Measurements from ENCODE around the gene ANKH. TPM values are rescaled to one million over a fixed set of nuclear protein-coding genes. Genes with fewer than 3 reads are reported as not detected.

The ANKH gene
- total and polyA plus RNA-seq, 10 of the 15 experiments (the other 5 are each of a cell fraction or from before 2014, with no cell fraction given): 2.1 to 43.9 (median 14.4) TPM

DNA sequence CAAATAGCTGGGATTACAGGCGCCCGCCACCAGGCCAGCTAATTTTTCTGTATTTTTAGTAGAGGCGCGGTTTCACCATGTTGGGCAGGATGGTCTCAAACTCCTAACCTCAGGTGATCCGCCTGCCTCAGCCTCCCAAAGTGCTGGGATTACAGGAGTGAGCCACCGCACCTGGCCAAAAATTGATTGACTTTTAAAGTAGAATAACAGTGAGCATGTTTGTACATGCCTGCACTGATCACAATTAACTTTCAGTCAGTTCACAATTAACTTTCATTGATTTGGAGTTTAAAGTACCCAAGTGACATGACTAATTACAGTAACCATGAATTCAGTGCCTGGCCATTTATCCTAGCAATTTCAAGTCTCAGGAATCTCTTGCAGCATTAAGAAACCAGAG is 61.3 kb downstream of the ANKH start:
- Histone ChIP-seq H2AFZ (ENCODE audit: control insufficient read depth, low read depth, low read length) (no peak overlapping the region), H3K9ac (ENCODE audit: control insufficient read depth, insufficient read depth, low read length) (peak overlapping the region; percentile 49), H3K4me2 (ENCODE audit: control insufficient read depth, insufficient read depth) (peak overlapping the region; percentile 72), H3K4me3 (peak overlapping the region; percentile 50; the same call in 1 of the 2 replicates), H3K79me2 (ENCODE audit: control insufficient read depth, insufficient read depth, low read length) (no peaks in the 10 kb centered on the region), H4K20me1 (ENCODE audit: control insufficient read depth, insufficient read depth) (no peaks in the 10 kb centered on the region), H3K9me3 (replicated peaks; ENCODE audit: control insufficient read depth, insufficient read depth, low read length) (no peaks in the 10 kb centered on the region), H3K27me3 (replicated peaks in 1 of 2; ENCODE audit: control insufficient read depth in 2 of 2, insufficient read depth in 2 of 2, low read length in 1 of 2) (no peaks in the 10 kb centered on the region), H3K4me1 (ENCODE audit: control insufficient read depth, insufficient read depth, low read length) (peaks cover 19% of the 10 kb centered on the region), H3K27ac (ENCODE audit: control insufficient read depth, insufficient read depth) (peak overlapping the region; percentile 79), H3K36me3 (ENCODE audit: control insufficient read depth in 2 of 2, insufficient read depth in 2 of 2, low read length in 1 of 2) (no peaks in the 10 kb centered on the region)
- ChIA-PET RAD21 (ENCODE audit: unreplicated experiment) (interaction anchor here (0.6 to 1.7 kb wide), 5 partner anchors 7 to 63 kb away, joined by 3 to 7 read pairs (median 3); no protein-coding TSS in a partner anchor), SMC1A (ENCODE audit: uncharacterized antibody, unreplicated experiment) (interaction anchor here (1.0 to 3.5 kb wide), 7 partner anchors 10 to 83 kb away, joined by 3 to 18 read pairs (median 4); no protein-coding TSS in a partner anchor), POLR2A (interaction anchor here (0.7 to 1.4 kb wide), 4 partner anchors 8 to 16 kb away, joined by 3 read pairs; no protein-coding TSS in a partner anchor), CTCF (interaction anchor here (0.8 to 1.5 kb wide), 5 partner anchors 8 to 83 kb away, joined by 3 to 4 read pairs (median 4); no protein-coding TSS in a partner anchor)
- in situ Hi-C loops (cut with MboI): no loop called here
- ATAC-seq (peak; percentile 3), FAIRE-seq (no peak), DNase-seq (ENCODE audit: low read depth, low spot score) (no peak)
- WGBS (ENCODE audit: insufficient coverage, insufficient replicate concordance, low lambda C conversion rate, missing lambda C conversion rate): under 1% methylated on average over 6 of the region's 6 CpGs
- TSS peak; percentile 88 for BruUV-seq (replicated peaks)
- intact Hi-C loops (cut with micrococcal nuclease; ENCODE audit: unreplicated experiment): loop anchor here (5.0 kb wide), 1 partner anchor 133 kb away; no protein-coding TSS in a partner anchor
- TF ChIP-seq NR2C1 (IDR thresholded peaks at IDR 0.05) (no peak), ATF7 (IDR thresholded peaks at IDR 0.05; ENCODE audit: low read depth) (no peak), NR2C2 (IDR thresholded peaks at IDR 0.05; ENCODE audit: borderline replicate concordance, control insufficient read depth, insufficient read length, low read depth) (no peak), ZNF207 (IDR thresholded peaks at IDR 0.05; ENCODE audit: borderline replicate concordance) (no peak)
- TF ChIP-seq, protein P1, sequence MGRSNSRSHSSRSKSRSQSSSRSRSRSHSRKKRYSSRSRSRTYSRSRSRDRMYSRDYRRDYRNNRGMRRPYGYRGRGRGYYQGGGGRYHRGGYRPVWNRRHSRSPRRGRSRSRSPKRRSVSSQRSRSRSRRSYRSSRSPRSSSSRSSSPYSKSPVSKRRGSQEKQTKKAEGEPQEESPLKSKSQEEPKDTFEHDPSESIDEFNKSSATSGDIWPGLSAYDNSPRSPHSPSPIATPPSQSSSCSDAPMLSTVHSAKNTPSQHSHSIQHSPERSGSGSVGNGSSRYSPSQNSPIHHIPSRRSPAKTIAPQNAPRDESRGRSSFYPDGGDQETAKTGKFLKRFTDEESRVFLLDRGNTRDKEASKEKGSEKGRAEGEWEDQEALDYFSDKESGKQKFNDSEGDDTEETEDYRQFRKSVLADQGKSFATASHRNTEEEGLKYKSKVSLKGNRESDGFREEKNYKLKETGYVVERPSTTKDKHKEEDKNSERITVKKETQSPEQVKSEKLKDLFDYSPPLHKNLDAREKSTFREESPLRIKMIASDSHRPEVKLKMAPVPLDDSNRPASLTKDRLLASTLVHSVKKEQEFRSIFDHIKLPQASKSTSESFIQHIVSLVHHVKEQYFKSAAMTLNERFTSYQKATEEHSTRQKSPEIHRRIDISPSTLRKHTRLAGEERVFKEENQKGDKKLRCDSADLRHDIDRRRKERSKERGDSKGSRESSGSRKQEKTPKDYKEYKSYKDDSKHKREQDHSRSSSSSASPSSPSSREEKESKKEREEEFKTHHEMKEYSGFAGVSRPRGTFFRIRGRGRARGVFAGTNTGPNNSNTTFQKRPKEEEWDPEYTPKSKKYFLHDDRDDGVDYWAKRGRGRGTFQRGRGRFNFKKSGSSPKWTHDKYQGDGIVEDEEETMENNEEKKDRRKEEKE (IDR thresholded peaks at IDR 0.05): no peak
- TF ChIP-seq, protein P2, sequence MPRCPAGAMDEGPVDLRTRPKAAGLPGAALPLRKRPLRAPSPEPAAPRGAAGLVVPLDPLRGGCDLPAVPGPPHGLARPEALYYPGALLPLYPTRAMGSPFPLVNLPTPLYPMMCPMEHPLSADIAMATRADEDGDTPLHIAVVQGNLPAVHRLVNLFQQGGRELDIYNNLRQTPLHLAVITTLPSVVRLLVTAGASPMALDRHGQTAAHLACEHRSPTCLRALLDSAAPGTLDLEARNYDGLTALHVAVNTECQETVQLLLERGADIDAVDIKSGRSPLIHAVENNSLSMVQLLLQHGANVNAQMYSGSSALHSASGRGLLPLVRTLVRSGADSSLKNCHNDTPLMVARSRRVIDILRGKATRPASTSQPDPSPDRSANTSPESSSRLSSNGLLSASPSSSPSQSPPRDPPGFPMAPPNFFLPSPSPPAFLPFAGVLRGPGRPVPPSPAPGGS (IDR thresholded peaks at IDR 0.05; ENCODE audit: borderline replicate concordance, insufficient read depth, low read depth, low read length, poor library complexity, severe bottlenecking): no peak
- TF ChIP-seq, protein P3, sequence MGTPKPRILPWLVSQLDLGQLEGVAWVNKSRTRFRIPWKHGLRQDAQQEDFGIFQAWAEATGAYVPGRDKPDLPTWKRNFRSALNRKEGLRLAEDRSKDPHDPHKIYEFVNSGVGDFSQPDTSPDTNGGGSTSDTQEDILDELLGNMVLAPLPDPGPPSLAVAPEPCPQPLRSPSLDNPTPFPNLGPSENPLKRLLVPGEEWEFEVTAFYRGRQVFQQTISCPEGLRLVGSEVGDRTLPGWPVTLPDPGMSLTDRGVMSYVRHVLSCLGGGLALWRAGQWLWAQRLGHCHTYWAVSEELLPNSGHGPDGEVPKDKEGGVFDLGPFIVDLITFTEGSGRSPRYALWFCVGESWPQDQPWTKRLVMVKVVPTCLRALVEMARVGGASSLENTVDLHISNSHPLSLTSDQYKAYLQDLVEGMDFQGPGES (IDR thresholded peaks at IDR 0.05): no peak
- TF ChIP-seq, protein P4, sequence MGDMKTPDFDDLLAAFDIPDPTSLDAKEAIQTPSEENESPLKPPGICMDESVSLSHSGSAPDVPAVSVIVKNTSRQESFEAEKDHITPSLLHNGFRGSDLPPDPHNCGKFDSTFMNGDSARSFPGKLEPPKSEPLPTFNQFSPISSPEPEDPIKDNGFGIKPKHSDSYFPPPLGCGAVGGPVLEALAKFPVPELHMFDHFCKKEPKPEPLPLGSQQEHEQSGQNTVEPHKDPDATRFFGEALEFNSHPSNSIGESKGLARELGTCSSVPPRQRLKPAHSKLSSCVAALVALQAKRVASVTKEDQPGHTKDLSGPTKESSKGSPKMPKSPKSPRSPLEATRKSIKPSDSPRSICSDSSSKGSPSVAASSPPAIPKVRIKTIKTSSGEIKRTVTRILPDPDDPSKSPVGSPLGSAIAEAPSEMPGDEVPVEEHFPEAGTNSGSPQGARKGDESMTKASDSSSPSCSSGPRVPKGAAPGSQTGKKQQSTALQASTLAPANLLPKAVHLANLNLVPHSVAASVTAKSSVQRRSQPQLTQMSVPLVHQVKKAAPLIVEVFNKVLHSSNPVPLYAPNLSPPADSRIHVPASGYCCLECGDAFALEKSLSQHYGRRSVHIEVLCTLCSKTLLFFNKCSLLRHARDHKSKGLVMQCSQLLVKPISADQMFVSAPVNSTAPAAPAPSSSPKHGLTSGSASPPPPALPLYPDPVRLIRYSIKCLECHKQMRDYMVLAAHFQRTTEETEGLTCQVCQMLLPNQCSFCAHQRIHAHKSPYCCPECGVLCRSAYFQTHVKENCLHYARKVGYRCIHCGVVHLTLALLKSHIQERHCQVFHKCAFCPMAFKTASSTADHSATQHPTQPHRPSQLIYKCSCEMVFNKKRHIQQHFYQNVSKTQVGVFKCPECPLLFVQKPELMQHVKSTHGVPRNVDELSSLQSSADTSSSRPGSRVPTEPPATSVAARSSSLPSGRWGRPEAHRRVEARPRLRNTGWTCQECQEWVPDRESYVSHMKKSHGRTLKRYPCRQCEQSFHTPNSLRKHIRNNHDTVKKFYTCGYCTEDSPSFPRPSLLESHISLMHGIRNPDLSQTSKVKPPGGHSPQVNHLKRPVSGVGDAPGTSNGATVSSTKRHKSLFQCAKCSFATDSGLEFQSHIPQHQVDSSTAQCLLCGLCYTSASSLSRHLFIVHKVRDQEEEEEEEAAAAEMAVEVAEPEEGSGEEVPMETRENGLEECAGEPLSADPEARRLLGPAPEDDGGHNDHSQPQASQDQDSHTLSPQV (IDR thresholded peaks at IDR 0.05): no peak
- TF ChIP-seq, protein P5, sequence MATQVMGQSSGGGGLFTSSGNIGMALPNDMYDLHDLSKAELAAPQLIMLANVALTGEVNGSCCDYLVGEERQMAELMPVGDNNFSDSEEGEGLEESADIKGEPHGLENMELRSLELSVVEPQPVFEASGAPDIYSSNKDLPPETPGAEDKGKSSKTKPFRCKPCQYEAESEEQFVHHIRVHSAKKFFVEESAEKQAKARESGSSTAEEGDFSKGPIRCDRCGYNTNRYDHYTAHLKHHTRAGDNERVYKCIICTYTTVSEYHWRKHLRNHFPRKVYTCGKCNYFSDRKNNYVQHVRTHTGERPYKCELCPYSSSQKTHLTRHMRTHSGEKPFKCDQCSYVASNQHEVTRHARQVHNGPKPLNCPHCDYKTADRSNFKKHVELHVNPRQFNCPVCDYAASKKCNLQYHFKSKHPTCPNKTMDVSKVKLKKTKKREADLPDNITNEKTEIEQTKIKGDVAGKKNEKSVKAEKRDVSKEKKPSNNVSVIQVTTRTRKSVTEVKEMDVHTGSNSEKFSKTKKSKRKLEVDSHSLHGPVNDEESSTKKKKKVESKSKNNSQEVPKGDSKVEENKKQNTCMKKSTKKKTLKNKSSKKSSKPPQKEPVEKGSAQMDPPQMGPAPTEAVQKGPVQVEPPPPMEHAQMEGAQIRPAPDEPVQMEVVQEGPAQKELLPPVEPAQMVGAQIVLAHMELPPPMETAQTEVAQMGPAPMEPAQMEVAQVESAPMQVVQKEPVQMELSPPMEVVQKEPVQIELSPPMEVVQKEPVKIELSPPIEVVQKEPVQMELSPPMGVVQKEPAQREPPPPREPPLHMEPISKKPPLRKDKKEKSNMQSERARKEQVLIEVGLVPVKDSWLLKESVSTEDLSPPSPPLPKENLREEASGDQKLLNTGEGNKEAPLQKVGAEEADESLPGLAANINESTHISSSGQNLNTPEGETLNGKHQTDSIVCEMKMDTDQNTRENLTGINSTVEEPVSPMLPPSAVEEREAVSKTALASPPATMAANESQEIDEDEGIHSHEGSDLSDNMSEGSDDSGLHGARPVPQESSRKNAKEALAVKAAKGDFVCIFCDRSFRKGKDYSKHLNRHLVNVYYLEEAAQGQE (IDR thresholded peaks at IDR 0.05; ENCODE audit: low read depth, low read length): no peak

All from GM12878 (cell line).